ENCODE measurements around the gene ETV6. TPM values are rescaled to one million over a fixed set of nuclear protein-coding genes. Genes with fewer than 3 reads are reported as not detected.

The ETV6 gene
- total RNA-seq, 4 donors from 2014 or later, result 17.7 to 27.1 (median 25.0) TPM

DNA sequence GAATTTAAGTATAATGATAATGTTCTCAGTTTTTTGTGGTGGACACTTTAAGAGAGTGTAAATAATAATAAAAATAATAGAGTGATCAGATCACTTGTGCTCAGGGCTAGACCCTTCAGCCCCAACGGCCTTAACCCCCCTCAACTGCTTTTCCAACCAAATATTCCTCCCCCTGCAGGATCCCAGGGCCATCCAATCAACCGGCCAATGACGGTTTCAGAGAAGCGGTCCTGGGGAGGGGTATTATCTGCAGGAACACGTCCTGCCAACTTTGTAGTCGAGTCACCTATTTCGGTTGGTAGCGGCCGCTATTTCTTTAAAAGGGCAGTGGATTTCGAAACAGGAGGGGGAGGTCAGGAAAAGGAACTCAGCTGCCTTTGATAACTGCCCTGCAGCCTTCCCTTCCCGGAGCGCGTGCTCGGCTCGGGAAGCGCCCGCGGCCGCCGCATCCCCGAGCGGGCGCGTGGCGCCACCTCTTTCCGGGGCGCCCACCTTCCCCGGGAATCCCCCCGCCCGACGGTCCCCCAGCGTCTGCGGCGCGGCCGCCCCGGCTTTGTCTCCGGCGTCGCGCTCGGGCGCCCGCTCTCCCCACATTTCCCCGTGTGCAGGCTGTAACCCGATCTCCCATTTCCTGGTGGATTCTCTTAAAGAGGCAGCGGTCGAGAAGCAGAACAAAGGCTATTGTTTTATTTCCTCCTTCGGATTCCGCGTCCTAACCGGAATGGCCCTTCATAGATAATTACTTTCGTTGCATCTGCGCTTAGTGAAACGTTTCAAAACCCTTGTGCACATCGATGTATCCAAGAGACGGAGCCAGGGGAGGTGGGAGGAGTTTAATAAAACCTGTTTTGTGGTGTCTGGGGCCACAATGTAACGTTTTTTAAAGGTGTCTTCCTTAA lies 711 bp upstream of the ETV6 start:
- 0 to 1% methylated on average over 48 to 55 of the region's 58 CpGs for WGBS, 2 donors
- H3K4me3 ChIP-seq (ENCODE audit: low read depth, poor library complexity, severe bottlenecking), result peak overlapping the region; percentile 53
- TF ChIP-seq POLR2A (IDR thresholded peaks at IDR 0.05), result no peak
- TF ChIP-seq, protein P1, sequence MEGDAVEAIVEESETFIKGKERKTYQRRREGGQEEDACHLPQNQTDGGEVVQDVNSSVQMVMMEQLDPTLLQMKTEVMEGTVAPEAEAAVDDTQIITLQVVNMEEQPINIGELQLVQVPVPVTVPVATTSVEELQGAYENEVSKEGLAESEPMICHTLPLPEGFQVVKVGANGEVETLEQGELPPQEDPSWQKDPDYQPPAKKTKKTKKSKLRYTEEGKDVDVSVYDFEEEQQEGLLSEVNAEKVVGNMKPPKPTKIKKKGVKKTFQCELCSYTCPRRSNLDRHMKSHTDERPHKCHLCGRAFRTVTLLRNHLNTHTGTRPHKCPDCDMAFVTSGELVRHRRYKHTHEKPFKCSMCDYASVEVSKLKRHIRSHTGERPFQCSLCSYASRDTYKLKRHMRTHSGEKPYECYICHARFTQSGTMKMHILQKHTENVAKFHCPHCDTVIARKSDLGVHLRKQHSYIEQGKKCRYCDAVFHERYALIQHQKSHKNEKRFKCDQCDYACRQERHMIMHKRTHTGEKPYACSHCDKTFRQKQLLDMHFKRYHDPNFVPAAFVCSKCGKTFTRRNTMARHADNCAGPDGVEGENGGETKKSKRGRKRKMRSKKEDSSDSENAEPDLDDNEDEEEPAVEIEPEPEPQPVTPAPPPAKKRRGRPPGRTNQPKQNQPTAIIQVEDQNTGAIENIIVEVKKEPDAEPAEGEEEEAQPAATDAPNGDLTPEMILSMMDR (IDR thresholded peaks at IDR 0.05), result no peak
- intact Hi-C loops (cut with DNase I; ENCODE audit: low total_unique reads), result no loop called here
- DNase-seq (ENCODE audit: low spot score in 2 of 2), result peak; percentile 68 to 94

DNA sequence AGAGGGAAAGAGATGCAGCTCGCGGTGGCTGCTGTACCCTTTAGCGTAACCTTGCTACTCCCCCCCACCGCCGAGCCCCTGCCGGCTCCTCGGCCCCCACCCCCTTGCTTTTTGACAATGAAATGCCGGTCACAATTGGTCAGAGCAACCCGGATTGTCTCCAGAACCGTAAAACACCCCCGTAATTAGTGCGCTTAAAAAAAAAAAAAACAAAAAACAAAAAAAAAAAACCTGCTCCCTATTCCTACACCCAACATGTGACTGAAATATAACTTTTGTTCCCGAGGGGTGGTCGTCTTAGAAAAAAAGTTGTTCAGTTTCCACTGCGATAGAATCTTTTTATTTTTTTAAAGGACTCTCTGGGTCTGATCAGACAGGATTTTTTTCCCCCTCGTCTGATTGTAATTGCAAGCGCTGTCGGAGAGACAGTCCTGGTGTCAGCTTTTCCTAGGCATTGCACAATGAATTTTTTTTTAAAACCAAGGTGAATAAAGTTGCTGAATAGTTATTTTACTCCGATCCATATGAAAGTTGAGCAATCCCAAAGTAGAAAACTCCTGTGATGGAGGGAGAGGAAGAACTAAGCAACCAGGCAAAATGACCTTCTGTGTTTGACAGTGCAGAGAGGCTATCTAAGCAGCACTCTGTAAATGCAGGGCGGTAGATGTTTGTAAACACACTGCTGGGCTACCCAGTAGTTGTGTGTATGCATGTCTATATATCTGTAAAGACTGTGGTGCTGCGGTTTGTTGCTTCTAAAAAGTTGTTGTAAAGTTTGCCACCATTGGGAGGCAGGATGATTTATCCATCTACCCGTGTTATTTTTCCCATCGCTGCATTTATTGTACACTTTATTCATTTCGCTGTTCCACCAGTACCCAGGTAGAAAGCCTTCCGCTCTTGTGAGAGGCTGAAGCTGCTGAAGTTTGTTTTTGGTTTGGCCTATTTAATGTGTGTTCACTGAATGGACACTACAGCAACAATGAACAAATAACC lies 1.1 kb downstream of the ETV6 start:
- DNase-seq (ENCODE audit: low spot score in 2 of 2), result no peak
- TF ChIP-seq, protein P1 (IDR thresholded peaks at IDR 0.05), result no peak
- intact Hi-C loops (cut with DNase I; ENCODE audit: low total_unique reads), result no loop called here
- peak overlapping the region; percentile 87 for H3K4me3 ChIP-seq (ENCODE audit: low read depth, poor library complexity, severe bottlenecking)
- WGBS, 2 donors, result 0 to 1% methylated on average over 24 to 25 of the region's 25 CpGs

DNA sequence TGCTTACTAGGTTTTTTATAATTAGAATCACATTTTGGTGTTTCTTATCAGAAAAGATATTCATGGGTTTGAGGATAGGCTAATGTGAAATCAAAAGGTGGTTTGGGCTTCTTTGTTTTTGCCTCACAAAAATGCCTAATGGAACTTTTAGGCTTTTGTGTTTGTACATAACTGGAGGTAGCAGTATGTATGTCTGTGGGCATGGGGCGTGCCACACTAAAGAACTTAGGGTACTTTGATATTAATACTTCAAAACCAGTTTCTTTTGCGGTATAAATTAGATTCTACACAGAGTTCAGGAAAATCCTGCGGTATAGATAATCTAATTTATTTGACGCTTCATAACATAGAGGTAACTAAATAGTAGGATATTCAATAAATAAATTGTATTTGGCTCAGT lies 1.9 kb downstream of the ETV6 start:
- intact Hi-C loops (cut with DNase I; ENCODE audit: low total_unique reads), result no loop called here
- DNase-seq (ENCODE audit: low spot score in 2 of 2), result no peak
- peak overlapping the region; percentile 87 for H3K4me3 ChIP-seq (ENCODE audit: low read depth, poor library complexity, severe bottlenecking)
- 40 to 48% methylated on average over 4 of the region's 4 CpGs for WGBS, 2 donors
- TF ChIP-seq POLR2A (IDR thresholded peaks at IDR 0.05), result no peak
- TF ChIP-seq, protein P1 (IDR thresholded peaks at IDR 0.05), result no peak

DNA sequence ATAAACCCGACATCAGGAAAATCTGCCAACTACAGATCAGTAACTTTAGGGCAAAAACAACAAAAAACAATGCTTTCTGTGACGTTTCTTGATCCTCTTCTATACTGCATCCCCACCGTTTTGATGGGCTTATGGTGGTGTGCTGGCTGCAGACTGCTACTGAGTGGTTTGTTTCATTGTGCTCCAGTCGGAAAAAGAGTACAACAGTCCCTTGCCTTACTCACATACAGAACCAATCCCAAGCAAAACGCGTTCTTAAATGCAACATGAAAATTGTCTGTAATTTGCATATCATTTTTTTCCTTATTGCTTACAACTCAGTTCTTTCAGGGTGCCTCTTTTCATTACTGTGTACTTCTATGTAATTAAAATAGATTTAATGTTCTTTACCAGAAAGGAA lies 2.3 kb downstream of the ETV6 start:
- whole genome bisulfite sequencing, 2 donors, result 28 to 30% methylated on average over 6 of the region's 6 CpGs
- no peak for DNase-seq (ENCODE audit: low spot score in 2 of 2)
- no peak overlapping the region for H3K4me3 ChIP-seq (ENCODE audit: low read depth, poor library complexity, severe bottlenecking)
- intact Hi-C loops (cut with DNase I; ENCODE audit: low total_unique reads), result no loop called here
- TF ChIP-seq POLR2A (IDR thresholded peaks at IDR 0.05), result no peak
- TF ChIP-seq, protein P1 (IDR thresholded peaks at IDR 0.05), result no peak

DNA sequence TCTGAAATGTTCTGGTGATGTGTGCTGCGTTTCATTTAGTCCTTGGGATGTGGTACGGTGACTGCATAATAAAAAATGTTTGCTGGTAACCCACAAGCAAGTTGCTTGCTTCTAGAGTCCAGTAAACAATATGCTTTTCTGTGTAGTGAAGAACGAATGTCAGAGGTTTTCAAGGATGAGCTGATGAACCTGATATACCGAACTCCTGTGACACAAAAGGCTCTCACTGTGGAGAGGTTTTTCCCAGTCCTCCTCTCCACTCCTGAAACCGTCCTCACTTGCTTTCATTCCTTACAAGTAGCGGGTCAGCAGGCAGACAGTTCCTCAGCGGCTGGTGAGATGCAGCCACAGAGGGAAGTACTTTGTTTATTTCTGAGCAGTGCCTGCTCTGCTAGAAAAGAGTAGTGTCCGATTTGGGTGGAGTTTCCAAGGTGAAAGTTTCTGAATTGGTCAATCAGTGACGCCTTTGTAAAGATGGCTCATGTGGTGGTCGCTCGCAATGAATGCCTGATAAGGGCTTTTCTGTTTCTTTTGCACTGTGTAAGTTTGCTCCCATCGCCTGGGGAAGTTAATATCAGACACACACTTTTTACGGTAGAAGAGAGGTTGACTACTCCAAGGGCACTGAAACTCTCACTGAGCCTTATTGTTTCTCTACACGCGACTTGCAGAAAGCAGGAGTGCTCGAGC lies 3.0 kb downstream of the ETV6 start:
- TF ChIP-seq, protein P1 (IDR thresholded peaks at IDR 0.05), result no peak
- no peak for TF ChIP-seq POLR2A (IDR thresholded peaks at IDR 0.05)
- DNase-seq (ENCODE audit: low spot score in 2 of 2), result peak in 1 of 2 donors; percentile 34
- WGBS, 2 donors, result 43 to 52% methylated on average over 16 of the region's 16 CpGs
- H3K4me3 ChIP-seq (ENCODE audit: low read depth, poor library complexity, severe bottlenecking), result no peak overlapping the region
- intact Hi-C loops (cut with DNase I; ENCODE audit: low total_unique reads), result no loop called here

Data from lower leg skin (tissue), 4 donors.